B cell (primary cell): ENCODE data around the gene PRR9. TPM values are rescaled to one million over a fixed set of nuclear protein-coding genes. Genes with fewer than 3 reads are reported as not detected.

Experiments
- ATAC-seq: fragments of 200-7000 bp; cut with Tn5 transposase; one replicate; pipeline ENCODE4 v1.10.0; 2021; ENCODE audit warnings: low read depth, mild to moderate bottlenecking, moderate number of reproducible peaks, moderate library complexity
- CTCF ChIA-PET: fragments of 350-600 bp; sonication (Branson Sonifier 250); formaldehyde crosslinking; loops from one replicate; lab custom pipeline; 2021; ENCODE audit warnings: antibody characterized with exemption, inconsistent platforms; lab: Charles Lee
- POLR2A ChIA-PET: fragments of 350-600 bp; sonication (Branson Sonifier 250); formaldehyde crosslinking; loops from one replicate; lab custom pipeline; 2021; ENCODE audit warnings: antibody characterized with exemption; lab: Charles Lee
- DNase-seq: peaks from one replicate; pipeline ENCODE4 v3.0.0; 2013
- H2AFZ ChIP-seq: 2 replicates; pipeline ENCODE4 v1.6.1; 2012; ENCODE audit warnings: mild to moderate bottlenecking, low read depth, low read length; ENCODE audit not compliant: insufficient read depth, poor library complexity, severe bottlenecking
- H3K27ac ChIP-seq, 2 donors: 1 replicate in 1 of 2; 2 replicates in 1 of 2; pipeline ENCODE4 v1.5.1; 2012 to 2013; ENCODE audit warnings: low read length in 2 of 2, mild to moderate bottlenecking in 2 of 2, moderate library complexity in 1 of 2
- H3K27me3 ChIP-seq, 4 experiments: fragments of 200-600 bp in 1 of 4; sonication (generic) in 1 of 4; replicated peaks in 1 of 4; 1 replicate in 2 of 4; 2 replicates in 2 of 4; pipeline versions ENCODE4 v1.6.1 to v1.7.0; 2013 to 2016; ENCODE audit warnings: low read length in 3 of 4, mild to moderate bottlenecking in 2 of 4, mixed read lengths in 1 of 4, moderate library complexity in 1 of 4; ENCODE audit not compliant: insufficient read depth in 4 of 4, control insufficient read depth in 3 of 4; ENCODE audit errors: control extremely low read depth in 1 of 4
- H3K36me3 ChIP-seq, 2 experiments: replicated peaks in 1 of 2; 1 replicate in 1 of 2; 2 replicates in 1 of 2; pipeline versions ENCODE4 v1.6.1 to v1.7.1; 2013; ENCODE audit warnings: low read length in 1 of 2; ENCODE audit not compliant: insufficient read depth in 2 of 2, control insufficient read depth in 1 of 2; ENCODE audit errors: control extremely low read depth in 1 of 2, extremely low read depth in 1 of 2
- H3K4me1 ChIP-seq, 2 donors: fragments of 200-600 bp in 1 of 2; sonication (generic) in 1 of 2; 1 replicate in 1 of 2; 2 replicates in 1 of 2; pipeline versions ENCODE4 v1.5.1 to v1.6.1; 2013 to 2017; ENCODE audit warnings: low read length in 2 of 2; ENCODE audit not compliant: control insufficient read depth in 2 of 2, insufficient read depth in 2 of 2
- H3K4me2 ChIP-seq: replicated peaks from 2 replicates; pipeline ENCODE3; 2012; ENCODE audit warnings: mild to moderate bottlenecking, low read depth, low read length; ENCODE audit not compliant: poor library complexity, severe bottlenecking
- H3K4me3 ChIP-seq, 5 experiments: fragments of 200-600 bp in 1 of 5; sonication (generic) in 1 of 5; 1 replicate in 3 of 5; 2 replicates in 2 of 5; pipeline versions ENCODE4 v1.5.1 to v1.7.0; 2011 to 2016; ENCODE audit warnings: low read length in 4 of 5, mild to moderate bottlenecking in 4 of 5, low read depth in 2 of 5, control low read depth in 1 of 5, moderate library complexity in 1 of 5; ENCODE audit not compliant: insufficient read depth in 1 of 5; ENCODE audit errors: control extremely low read depth in 1 of 5, extremely low read depth in 1 of 5
- H3K79me2 ChIP-seq: fragments of 200-600 bp; sonication (generic); one replicate; pipeline ENCODE4 v1.6.0; 2016; ENCODE audit warnings: low read length; ENCODE audit not compliant: control insufficient read depth, insufficient read depth
- H3K9ac ChIP-seq: fragments of 200-600 bp; sonication (generic); 2 replicates; pipeline ENCODE4 v1.6.1; 2017; ENCODE audit warnings: mild to moderate bottlenecking, low read length, moderate library complexity
- H3K9me3 ChIP-seq, 3 donors: one replicate each; pipeline versions ENCODE4 v1.6.1 to v1.7.1; 2013; ENCODE audit warnings: low read length in 2 of 3; ENCODE audit not compliant: control insufficient read depth in 2 of 3, insufficient read depth in 1 of 3; ENCODE audit errors: control extremely low read depth in 1 of 3
- H4K20me1 ChIP-seq: 2 replicates; pipeline ENCODE4 v1.6.0; 2012; ENCODE audit warnings: mild to moderate bottlenecking, low read length; ENCODE audit not compliant: insufficient read depth, control insufficient read depth, poor library complexity, severe bottlenecking
- H3K27ac Mint-ChIP-seq: one replicate; pipeline ENCODE4 v1.8.0; 2021; ENCODE audit warnings: mixed read lengths
- H3K27me3 Mint-ChIP-seq: one replicate; pipeline ENCODE4 v1.8.0; 2021; ENCODE audit warnings: mixed read lengths
- H3K4me1 Mint-ChIP-seq: one replicate; pipeline ENCODE4 v1.8.0; 2021; ENCODE audit warnings: mixed read lengths
- H3K4me3 Mint-ChIP-seq: one replicate; pipeline ENCODE4 v1.8.0; 2021; ENCODE audit warnings: mixed read lengths
- H3K9me3 Mint-ChIP-seq: one replicate; pipeline ENCODE4 v1.8.0; 2022; ENCODE audit warnings: mixed read lengths; ENCODE audit not compliant: insufficient read depth
- EZH2 ChIP-seq: IDR thresholded peaks from 2 replicates; pipeline ENCODE4 v1.6.1; 2012; ENCODE audit warnings: borderline replicate concordance, low read depth, mild to moderate bottlenecking, moderate library complexity, low read length; ENCODE audit not compliant: insufficient read depth, poor library complexity, severe bottlenecking
- WGBS: methylation state at CpG from one replicate; pipeline ENCODE4 v1.1.5; 2013; ENCODE audit warnings: missing lambda C conversion rate; ENCODE audit not compliant: insufficient coverage; 5-methylcytosine and 5-hydroxymethylcytosine counted together
- intact Hi-C: fragments of 100-400 bp; cut with micrococcal nuclease; formaldehyde crosslinking; loops from one replicate; pipeline ENCODE4 v1.10.0; 2022
- polyA plus RNA-seq: library from polyadenylated mRNA; depleted of rRNA; stranded (reverse); fragments of >200 nt; gene quantifications from 2 replicates; pipeline ENCODE4 v1.2.3, GENCODE V29; 2012
- total RNA-seq, 2 donors: library from RNA; stranded (reverse); fragments of 120-200 nt in 1 of 2; gene quantifications; 1 replicate in 1 of 2; 2 replicates in 1 of 2; pipeline versions ENCODE4 v1.2.3 to v1.2.4, GENCODE V29; 2013 to 2022
- TF ChIP-seq, protein P1 (sequence below): fragments of 200-600 bp; IDR thresholded peaks from one replicate; pipeline ENCODE4 v1.8.0; 2022; ENCODE audit warnings: antibody characterized with exemption, mild to moderate bottlenecking

The PRR9 gene
- total and polyA plus RNA-seq, 2 donors (not counting 1 experiment from before 2014, with no cell fraction given), result not detected

DNA sequence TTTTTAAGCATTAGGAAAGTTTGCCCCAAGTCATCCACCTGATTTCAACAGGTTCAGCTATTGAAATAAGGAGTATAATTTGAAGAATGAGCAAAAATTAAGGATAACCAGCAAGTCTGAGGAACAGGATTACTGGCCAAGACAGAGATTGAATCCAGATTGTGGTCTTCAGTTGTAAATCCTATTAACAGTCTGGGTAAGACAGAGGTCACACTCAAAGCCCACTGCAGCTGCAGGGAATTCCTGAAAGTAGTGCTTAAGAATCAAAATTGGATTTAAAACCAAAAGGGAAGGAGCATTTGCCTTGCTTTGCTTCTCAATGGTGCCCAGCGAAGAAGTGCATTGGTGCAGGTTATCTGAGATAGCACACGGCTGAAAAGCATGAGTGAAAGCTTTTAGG, 35.7 kb downstream of the PRR9 start:
- no peak overlapping the region for H3K4me2 ChIP-seq

DNA sequence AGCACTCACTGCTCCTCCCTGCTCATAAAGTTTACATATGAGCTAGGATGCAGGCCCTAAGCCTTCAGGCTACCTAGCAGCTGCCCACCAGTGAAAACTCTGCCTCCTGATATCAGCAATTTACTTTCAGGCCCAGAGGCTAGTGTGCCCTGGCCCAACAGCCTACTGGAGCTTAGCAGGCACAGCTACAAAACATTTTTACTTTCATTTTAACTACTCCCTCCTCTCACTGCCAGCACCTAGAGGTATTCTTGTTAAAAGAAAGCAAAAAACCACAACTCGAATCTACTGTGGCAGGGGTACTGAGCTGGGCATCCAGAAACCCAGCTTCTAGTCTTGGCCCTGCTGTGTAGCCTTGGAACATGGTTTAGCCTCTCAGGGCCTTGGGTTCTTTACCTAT, 36.3 kb downstream of the PRR9 start:
- TF ChIP-seq EZH2, result no peak
- TF ChIP-seq, protein P1, sequence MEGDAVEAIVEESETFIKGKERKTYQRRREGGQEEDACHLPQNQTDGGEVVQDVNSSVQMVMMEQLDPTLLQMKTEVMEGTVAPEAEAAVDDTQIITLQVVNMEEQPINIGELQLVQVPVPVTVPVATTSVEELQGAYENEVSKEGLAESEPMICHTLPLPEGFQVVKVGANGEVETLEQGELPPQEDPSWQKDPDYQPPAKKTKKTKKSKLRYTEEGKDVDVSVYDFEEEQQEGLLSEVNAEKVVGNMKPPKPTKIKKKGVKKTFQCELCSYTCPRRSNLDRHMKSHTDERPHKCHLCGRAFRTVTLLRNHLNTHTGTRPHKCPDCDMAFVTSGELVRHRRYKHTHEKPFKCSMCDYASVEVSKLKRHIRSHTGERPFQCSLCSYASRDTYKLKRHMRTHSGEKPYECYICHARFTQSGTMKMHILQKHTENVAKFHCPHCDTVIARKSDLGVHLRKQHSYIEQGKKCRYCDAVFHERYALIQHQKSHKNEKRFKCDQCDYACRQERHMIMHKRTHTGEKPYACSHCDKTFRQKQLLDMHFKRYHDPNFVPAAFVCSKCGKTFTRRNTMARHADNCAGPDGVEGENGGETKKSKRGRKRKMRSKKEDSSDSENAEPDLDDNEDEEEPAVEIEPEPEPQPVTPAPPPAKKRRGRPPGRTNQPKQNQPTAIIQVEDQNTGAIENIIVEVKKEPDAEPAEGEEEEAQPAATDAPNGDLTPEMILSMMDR, result no peak
- Histone ChIP-seq H3K4me3 (no peak overlapping the region), H4K20me1 (no peaks in the 10 kb centered on the region), H3K9ac (no peak overlapping the region), H2AFZ (no peak overlapping the region), H3K9me3 (no peaks in the 10 kb centered on the region), H3K36me3 (no peaks in the 10 kb centered on the region), H3K4me2 (no peak overlapping the region), H3K79me2 (no peaks in the 10 kb centered on the region), H3K27ac (no peak overlapping the region), H3K27me3 (peaks cover 0 to 10% (median 5%) of the 10 kb centered on the region in 4 experiments), H3K4me1 (no peaks in the 10 kb centered on the region)
- no peaks in the 10 kb centered on the region for H3K4me1 Mint-ChIP-seq
- intact Hi-C loops, result no loop called here
- POLR2A ChIA-PET, result no interaction called here
- CTCF ChIA-PET, result interaction anchor here (0.6 to 1.3 kb wide), 3 partner anchors 26 to 63 kb away, joined by 3 to 4 read pairs (median 3); no protein-coding TSS in a partner anchor
- H3K27ac Mint-ChIP-seq, result no peak overlapping the region
- H3K4me3 Mint-ChIP-seq, result no peak overlapping the region
- 50% methylated on average over 1 of the region's 1 CpG for WGBS
- ATAC-seq (no peak), DNase-seq (no peak)
- no peaks in the 10 kb centered on the region for H3K9me3 Mint-ChIP-seq
- peaks cover 25% of the 10 kb centered on the region for H3K27me3 Mint-ChIP-seq

More for the DNA sequence above, 35.7 kb downstream of the PRR9 start:
- H4K20me1 ChIP-seq, result no peaks in the 10 kb centered on the region
- Mint-ChIP-seq H3K27me3 (peaks cover 28% of the 10 kb centered on the region), H3K27ac (no peak overlapping the region), H3K4me3 (no peak overlapping the region), H3K9me3 (no peaks in the 10 kb centered on the region), H3K4me1 (no peaks in the 10 kb centered on the region)
- H3K4me1 ChIP-seq, result no peaks in the 10 kb centered on the region
- H3K4me3 ChIP-seq, result no peak overlapping the region
- 96% methylated on average over 2 of the region's 2 CpGs for WGBS
- no peak overlapping the region for H3K9ac ChIP-seq
- H3K9me3 ChIP-seq, result no peaks in the 10 kb centered on the region
- peaks cover 0 to 10% (median 7%) of the 10 kb centered on the region in 4 experiments for H3K27me3 ChIP-seq
- CTCF ChIA-PET, result interaction anchor here (1.3 kb wide), 1 partner anchor 31 kb away, joined by 3 read pairs; no protein-coding TSS in a partner anchor
- H2AFZ ChIP-seq, result no peak overlapping the region
- H3K79me2 ChIP-seq, result no peaks in the 10 kb centered on the region
- ATAC-seq (no peak), DNase-seq (no peak)
- POLR2A ChIA-PET, result no interaction called here
- no peak overlapping the region for H3K27ac ChIP-seq
- TF ChIP-seq EZH2, result no peak
- TF ChIP-seq, protein P1, result no peak
- H3K36me3 ChIP-seq, result no peaks in the 10 kb centered on the region
- intact Hi-C loops, result no loop called here
